IPS-20b (cell line): Measurements from ENCODE around the gene SYCN.

Experiments used
- H3K27ac ChIP-seq: one replicate; pipeline ENCODE4 v1.5.1; 2013; ENCODE audit warnings: low read length
- H3K27me3 ChIP-seq: 2 replicates; pipeline ENCODE4 v1.6.1; 2013; ENCODE audit warnings: mild to moderate bottlenecking, low read length, inconsistent platforms; ENCODE audit not compliant: insufficient read depth
- H3K36me3 ChIP-seq: 2 replicates; pipeline ENCODE4 v1.6.1; 2013; ENCODE audit warnings: low read depth, mild to moderate bottlenecking, inconsistent platforms, low read length, moderate library complexity; ENCODE audit not compliant: insufficient read depth
- H3K4me1 ChIP-seq: 2 replicates; pipeline ENCODE4 v1.6.1; 2013; ENCODE audit warnings: mild to moderate bottlenecking, control low read depth, inconsistent platforms, low read length, moderate library complexity; ENCODE audit not compliant: insufficient read depth
- H3K4me3 ChIP-seq: 2 replicates; pipeline ENCODE4 v1.5.1; 2013; ENCODE audit warnings: mild to moderate bottlenecking, low read length, inconsistent platforms
- H3K9ac ChIP-seq: 2 replicates; pipeline ENCODE4 v1.6.1; 2013; ENCODE audit warnings: low read depth, mild to moderate bottlenecking, inconsistent platforms, low read length, moderate library complexity
- H3K9me3 ChIP-seq: 2 replicates; pipeline ENCODE4 v1.6.1; 2013; ENCODE audit warnings: mild to moderate bottlenecking, low read depth, low read length, inconsistent platforms; ENCODE audit not compliant: insufficient read depth

Gene SYCN

DNA sequence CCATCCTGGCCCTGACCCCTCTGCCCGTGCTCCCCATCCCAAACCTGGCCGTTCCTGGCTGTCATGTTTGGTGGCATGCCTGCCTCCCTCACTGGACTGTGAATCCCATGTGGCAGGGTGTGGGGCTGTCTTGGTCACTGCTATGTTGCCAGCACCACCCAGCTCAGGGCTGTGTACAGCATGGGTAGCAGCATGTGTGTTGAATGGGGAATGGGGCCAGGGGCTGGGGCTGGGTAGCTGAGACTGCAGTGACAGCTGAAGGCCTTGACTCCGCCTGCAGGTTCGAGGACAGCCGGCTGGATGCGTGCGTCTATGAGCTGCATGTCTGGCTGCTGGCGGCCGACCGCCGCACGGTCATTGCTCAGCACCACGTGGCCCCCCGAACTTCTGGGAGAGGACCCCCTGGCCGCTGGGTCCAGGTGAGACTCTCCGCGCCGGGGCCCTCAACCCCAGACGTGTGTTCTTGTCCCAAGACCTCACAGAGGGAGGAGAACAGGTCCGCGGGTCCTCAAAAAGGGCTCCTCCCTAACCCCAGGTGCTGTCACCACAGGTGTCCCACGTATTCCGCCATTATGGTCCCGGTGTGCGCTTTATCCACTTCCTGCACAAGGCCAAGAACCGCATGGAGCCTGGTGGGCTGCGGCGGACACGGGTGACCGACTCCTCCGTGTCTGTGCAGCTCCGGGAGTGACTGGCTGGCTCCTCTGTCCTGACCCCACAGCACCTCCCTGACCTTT lies 3.8 kb downstream of the SYCN start:
- Histone ChIP-seq H3K27me3 (peaks cover 87% of the 10 kb centered on the region), H3K27ac (no peak overlapping the region), H3K4me3 (no peak overlapping the region), H3K9ac (no peak overlapping the region), H3K4me1 (peaks cover 2% of the 10 kb centered on the region; the same call in 1 of the 2 replicates), H3K36me3 (no peaks in the 10 kb centered on the region), H3K9me3 (no peaks in the 10 kb centered on the region)

DNA sequence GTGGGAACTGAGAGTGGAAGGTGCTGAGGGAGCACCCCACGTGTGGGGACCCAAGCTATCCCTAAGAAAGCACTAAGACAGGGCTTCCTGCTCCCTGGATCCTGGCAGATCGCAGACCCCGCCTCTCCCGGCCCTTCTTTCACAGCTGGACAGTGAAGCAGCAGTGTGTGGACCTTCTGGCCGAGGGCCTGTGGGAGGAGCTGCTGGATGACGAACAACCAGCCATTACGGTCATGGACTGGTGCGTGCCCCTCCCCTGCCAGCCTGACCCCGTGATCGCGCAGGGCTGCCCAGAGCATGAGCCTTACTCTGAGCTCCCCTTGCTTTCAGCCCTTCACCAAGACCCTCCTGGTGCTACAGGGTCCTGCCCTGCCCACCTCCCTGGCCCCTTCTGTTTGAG lies 5.0 kb downstream of the SYCN start:
- Histone ChIP-seq H3K27me3 (peaks cover 80% of the 10 kb centered on the region), H3K4me3 (no peak overlapping the region), H3K9ac (no peak overlapping the region), H3K4me1 (peaks cover 2% of the 10 kb centered on the region; the same call in 1 of the 2 replicates), H3K36me3 (no peaks in the 10 kb centered on the region), H3K9me3 (no peaks in the 10 kb centered on the region), H3K27ac (no peak overlapping the region)

DNA sequence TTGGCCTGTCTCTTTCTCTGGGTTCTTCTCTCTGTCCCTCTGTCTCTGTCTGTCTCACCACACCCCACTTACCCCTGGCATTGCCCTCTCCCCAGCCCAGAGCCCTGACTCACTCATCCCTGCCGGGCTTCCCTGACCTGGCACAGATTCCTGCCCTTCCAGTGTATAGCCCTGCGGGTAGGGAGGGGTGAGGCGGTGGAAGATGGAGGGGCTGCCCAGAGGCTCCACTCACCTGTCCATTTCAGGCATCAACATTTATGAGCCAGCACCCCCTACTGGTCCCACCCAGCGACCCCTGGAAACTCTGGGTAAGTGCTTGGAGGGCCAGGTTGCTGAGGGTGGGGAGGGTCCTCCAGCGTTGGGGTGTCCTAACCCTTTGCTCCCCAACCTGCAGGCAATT lies 6.3 kb downstream of the SYCN start:
- no peak overlapping the region for H3K27ac ChIP-seq
- no peaks in the 10 kb centered on the region for H3K9me3 ChIP-seq
- no peak overlapping the region for H3K4me3 ChIP-seq
- no peak overlapping the region for H3K9ac ChIP-seq
- peaks cover 68% of the 10 kb centered on the region for H3K27me3 ChIP-seq
- no peaks in the 10 kb centered on the region for H3K36me3 ChIP-seq
- H3K4me1 ChIP-seq = peaks cover 2% of the 10 kb centered on the region; the same call in 1 of the 2 replicates

DNA sequence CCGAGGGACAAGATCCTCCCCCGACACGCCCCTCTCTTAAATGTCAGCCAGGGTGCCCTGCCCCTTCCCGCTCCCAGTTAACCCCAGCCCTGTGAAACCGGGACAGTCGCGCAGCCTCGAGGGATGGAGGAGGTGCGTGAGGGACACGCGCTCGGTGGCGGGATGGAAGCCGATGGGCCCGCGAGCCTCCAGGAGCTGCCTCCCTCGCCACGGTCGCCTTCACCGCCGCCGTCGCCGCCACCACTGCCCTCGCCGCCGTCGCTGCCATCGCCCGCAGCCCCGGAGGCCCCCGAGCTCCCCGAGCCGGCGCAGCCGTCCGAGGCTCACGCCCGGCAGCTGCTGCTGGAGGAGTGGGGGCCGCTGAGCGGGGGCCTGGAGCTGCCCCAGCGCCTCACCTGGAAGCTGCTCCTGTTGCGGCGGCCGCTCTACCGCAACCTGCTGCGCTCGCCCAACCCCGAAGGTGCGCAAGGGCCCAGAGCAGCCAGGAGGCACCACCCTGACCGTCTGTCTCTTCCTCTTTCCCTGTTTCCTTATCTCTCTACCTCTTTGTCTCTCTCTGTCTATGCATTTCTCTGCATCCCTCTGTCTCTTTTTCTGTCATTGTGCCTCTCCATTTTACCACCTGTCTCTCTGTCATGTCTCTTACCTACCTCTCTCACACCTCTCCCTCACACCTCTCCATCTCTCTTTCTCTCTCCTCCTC lies 7.1 kb downstream of the SYCN start, which contains the start of gene NCCRP1:
Gene NCCRP1 (plus strand): TSS at position 105 of the 703 bp plus-strand sequence. CDS start 19 bp downstream, at position 124.
- H3K27me3 ChIP-seq = peaks cover 61% of the 10 kb centered on the region

DNA sequence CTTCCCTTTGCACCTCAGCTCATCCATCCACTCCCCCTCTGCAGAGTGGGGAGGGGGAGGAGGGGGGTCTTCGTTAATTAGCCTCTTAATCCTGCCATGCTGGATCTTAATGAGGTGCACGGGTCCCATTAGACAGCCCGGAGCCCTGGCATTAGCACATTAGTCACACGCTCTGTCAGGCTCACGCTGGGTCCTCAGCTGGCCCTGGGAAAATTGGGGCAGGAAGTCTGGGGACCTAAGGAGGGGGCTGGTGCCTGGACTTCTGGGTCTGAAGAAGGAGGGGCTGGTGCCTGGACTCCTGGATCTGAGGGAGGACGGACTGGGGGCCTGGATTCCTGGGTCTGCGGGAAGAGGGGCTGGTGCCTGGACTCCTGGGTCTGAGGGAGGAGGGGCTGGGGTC lies 7.7 kb downstream of the SYCN start:
- Histone ChIP-seq H3K4me3 (peak overlapping the region; percentile 49; the same call in 1 of the 2 replicates), H3K9me3 (no peaks in the 10 kb centered on the region), H3K27me3 (peaks cover 55% of the 10 kb centered on the region), H3K4me1 (peaks cover 2% of the 10 kb centered on the region; the same call in 1 of the 2 replicates), H3K9ac (no peak overlapping the region), H3K36me3 (no peaks in the 10 kb centered on the region), H3K27ac (no peak overlapping the region)

More for the DNA sequence above, 7.1 kb downstream of the SYCN start, which contains the start of gene NCCRP1:
- H3K9me3 ChIP-seq = no peaks in the 10 kb centered on the region
- no peak within 1 kb of the TSS for H3K9ac ChIP-seq
- H3K36me3 ChIP-seq = no peaks in the 10 kb centered on the region
- H3K27ac ChIP-seq = no peak within 1 kb of the TSS
- H3K4me3 ChIP-seq = peak within 1 kb of the TSS; percentile 49; the same call in 1 of the 2 replicates
- peaks cover 2% of the 10 kb centered on the region; the same call in 1 of the 2 replicates for H3K4me1 ChIP-seq

DNA sequence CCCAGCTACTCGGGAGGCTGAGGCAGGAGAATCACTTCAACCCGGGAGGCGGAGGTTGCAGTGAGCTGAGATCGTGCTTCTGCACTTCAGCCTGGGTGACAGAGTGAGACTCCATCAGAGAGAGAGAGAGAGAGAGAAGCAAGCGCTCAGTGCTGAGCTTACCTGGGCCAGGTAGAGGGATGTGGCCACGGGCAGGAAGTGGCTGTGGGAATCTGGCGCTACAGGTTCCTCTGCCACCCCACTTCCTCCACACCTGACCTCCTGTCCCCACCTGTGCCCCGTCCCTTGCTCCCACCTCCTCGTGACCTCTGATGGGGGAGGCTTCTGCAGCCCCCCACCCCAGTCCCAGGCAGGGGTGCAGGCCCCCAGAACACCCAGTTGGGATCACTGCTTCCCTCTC lies 8.3 kb downstream of the SYCN start:
- H3K27ac ChIP-seq = no peak overlapping the region
- H3K9ac ChIP-seq = no peak overlapping the region
- no peaks in the 10 kb centered on the region for H3K9me3 ChIP-seq
- H3K36me3 ChIP-seq = no peaks in the 10 kb centered on the region
- peaks cover 2% of the 10 kb centered on the region; the same call in 1 of the 2 replicates for H3K4me1 ChIP-seq
- H3K4me3 ChIP-seq = no peak overlapping the region
- H3K27me3 ChIP-seq = peaks cover 49% of the 10 kb centered on the region

DNA sequence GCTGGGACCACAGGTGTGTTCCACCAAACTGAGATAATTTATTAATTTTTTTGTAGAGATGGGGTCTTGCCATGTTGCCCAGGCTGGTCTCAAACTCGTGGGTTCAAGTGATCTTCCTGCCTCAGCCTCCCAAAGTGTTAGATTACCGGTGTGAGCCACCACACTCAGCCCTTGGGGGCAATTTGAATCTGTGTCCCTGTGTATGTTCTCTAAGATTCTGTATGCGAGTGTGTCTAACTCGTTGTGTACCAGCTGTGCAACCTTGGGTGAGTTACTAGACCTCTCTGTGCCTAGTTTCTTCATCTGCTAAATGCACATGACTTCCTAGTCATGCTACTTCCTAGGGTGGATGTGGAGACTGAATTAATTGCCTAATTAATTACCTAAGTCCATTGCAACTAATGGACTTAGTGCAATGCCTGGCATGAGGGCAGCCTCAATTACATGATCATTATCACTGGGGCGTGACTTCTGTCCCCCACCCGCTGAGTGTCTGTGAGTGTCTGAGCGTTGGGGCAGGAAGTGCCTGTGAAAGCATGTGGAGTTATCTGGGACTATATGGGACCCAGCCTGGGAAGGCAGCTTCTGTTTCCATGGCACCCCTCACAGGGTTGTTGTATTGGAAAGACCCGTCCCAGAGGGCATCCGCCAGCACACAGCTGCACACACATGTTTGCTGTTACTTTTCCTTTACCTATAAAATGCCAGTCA lies 9.1 kb downstream of the SYCN start:
- Histone ChIP-seq H3K27me3 (peaks cover 46% of the 10 kb centered on the region), H3K27ac (no peak overlapping the region), H3K36me3 (no peaks in the 10 kb centered on the region), H3K9me3 (no peaks in the 10 kb centered on the region), H3K4me1 (peaks cover 2% of the 10 kb centered on the region; the same call in 1 of the 2 replicates), H3K4me3 (no peak overlapping the region), H3K9ac (no peak overlapping the region)

DNA sequence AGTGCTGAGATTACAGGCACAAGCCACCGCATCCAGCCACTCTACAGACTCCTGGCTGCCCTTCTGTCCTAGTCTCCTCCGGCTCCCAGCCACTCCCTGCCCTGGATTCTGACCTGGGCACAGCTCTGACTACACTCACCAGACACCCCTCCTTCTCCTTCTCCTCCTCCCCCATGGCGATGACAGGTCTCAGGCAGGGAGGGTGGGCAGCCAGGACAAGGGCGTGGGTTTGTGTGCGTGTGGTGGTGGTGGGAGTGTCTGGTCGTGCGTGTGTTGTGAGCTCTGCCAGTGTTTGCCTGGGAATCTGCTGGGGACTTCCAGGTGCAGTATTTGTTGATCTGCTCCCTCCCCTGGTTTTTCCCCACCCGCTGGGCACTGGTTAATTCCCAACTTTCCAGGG lies 10.3 kb downstream of the SYCN start:
- Histone ChIP-seq H3K4me1 (peaks cover 2% of the 10 kb centered on the region; the same call in 1 of the 2 replicates), H3K9me3 (no peaks in the 10 kb centered on the region), H3K36me3 (no peaks in the 10 kb centered on the region), H3K4me3 (no peak overlapping the region), H3K27ac (no peak overlapping the region), H3K27me3 (peaks cover 41% of the 10 kb centered on the region), H3K9ac (no peak overlapping the region)

DNA sequence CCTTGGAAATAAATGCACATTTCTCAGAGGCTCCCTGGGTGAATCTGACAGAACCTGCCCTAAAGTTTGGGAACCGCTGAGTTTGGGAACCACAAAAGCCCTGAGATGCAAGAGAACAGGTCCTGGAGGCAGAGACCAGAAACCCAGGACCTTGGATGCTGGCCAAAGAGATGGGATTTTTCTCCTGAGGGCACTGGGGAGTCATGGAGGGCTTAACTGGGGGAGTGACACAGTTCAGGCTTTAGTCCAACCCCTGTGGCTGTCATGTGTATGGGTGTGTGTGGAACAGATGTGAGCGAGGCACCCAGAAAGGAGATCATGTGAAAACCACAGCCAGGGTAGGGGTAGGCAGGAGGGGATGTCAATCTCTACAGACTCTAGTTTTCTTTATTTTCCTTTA lies 11.2 kb downstream of the SYCN start:
- Histone ChIP-seq H3K4me1 (peaks cover 2% of the 10 kb centered on the region; the same call in 1 of the 2 replicates), H3K9ac (no peak overlapping the region), H3K9me3 (no peaks in the 10 kb centered on the region), H3K4me3 (no peak overlapping the region), H3K36me3 (no peaks in the 10 kb centered on the region), H3K27ac (no peak overlapping the region), H3K27me3 (peaks cover 32% of the 10 kb centered on the region)

DNA sequence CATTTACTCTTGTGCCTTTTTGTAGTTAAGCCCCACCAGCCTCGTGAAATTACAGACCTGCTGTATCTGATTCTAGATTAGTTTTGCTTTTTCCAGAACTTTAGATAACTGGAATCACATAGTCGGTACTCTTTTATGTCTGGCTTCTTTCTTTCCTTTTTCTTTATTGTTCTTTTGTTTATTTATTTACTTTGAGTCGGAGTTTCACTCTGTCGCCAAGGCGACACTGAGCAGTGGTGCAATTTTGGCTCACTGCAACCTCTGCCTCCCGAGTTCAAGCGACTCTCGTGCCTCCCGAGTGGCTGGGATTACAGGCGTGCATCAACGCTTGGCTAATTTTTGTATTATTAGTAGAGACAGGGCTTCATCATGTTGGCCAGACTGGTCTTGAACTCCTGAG lies 13.3 kb downstream of the SYCN start:
- Histone ChIP-seq H3K4me1 (no peaks in the 10 kb centered on the region), H3K9me3 (no peaks in the 10 kb centered on the region), H3K36me3 (no peaks in the 10 kb centered on the region), H3K4me3 (no peak overlapping the region), H3K27me3 (peaks cover 11% of the 10 kb centered on the region), H3K9ac (no peak overlapping the region), H3K27ac (no peak overlapping the region)

DNA sequence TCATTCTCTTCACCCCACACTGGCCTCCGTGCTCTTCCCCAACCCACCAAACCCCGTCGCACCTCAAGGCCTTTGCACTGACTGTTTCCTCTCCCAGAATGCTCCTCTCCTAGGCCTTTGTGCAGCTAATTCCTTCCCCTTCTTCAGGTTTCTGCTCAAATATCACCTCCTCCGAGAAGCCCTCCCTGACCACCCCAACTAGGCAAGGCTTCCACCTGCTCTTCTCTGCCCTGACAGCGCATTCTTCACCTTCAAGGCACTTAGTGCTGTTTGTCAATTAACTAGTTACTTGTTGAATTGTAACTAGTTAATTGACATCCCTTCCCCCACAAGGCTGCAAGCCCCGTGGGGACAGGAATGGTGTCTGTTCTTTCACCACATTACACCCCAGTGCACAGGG lies 15.1 kb downstream of the SYCN start:
- Histone ChIP-seq H3K9me3 (no peaks in the 10 kb centered on the region), H3K27ac (no peak overlapping the region), H3K27me3 (no peaks in the 10 kb centered on the region), H3K9ac (no peak overlapping the region), H3K4me1 (no peaks in the 10 kb centered on the region), H3K36me3 (no peaks in the 10 kb centered on the region), H3K4me3 (no peak overlapping the region)
